HS-5 (cell line): ENCODE data around the gene SMURF1.

Experiments
- DNase-seq: peaks from one replicate; pipeline ENCODE4 v3.0.0-alpha.2; 2012; ENCODE audit warnings: low read depth

Gene SMURF1

GRCh38 chr7:98984126-98984525 is 159.8 kb downstream of the SMURF1 start:
- DNase-seq: no peak

GRCh38 chr7:98982686-98983085 is 161.2 kb downstream of the SMURF1 start:
- DNase-seq: no peak

GRCh38 chr7:98981701-98982100 is 162.2 kb downstream of the SMURF1 start:
- no peak for DNase-seq

- no peak for DNase-seq
Measured at GRCh38 chr7:98978672-98979071, 165.2 kb downstream of the SMURF1 start.
